WTC11 (cell line): ENCODE results near the gene COMMD4.
"Not testable (repeated sequence)": the region's sequence is repeated elsewhere in the genome, so short reads cannot be mapped to it uniquely, and the experiment has no call there.

Experiments used
- CREB1 ChIP-seq: sonication (generic); formaldehyde crosslinking; IDR thresholded peaks from 2 replicates; pipeline ENCODE4 v1.8.0; 2023; ENCODE audit warnings: mild to moderate bottlenecking, missing genetic modification reagents
- GABPB1 ChIP-seq: sonication (generic); formaldehyde crosslinking; IDR thresholded peaks from 2 replicates; pipeline ENCODE4 v1.8.1; 2023; ENCODE audit warnings: mild to moderate bottlenecking, missing genetic modification reagents
- JUN ChIP-seq: sonication (generic); formaldehyde crosslinking; IDR thresholded peaks from 2 replicates; pipeline ENCODE4 v1.8.0; 2023; ENCODE audit warnings: mild to moderate bottlenecking, missing genetic modification reagents
- SMAD4 ChIP-seq: sonication (generic); formaldehyde crosslinking; IDR thresholded peaks from 2 replicates; pipeline ENCODE4 v1.8.0; 2022; ENCODE audit warnings: mild to moderate bottlenecking, missing genetic modification reagents
- TF ChIP-seq, protein P1 (sequence below): sonication (generic); formaldehyde crosslinking; IDR thresholded peaks from 2 replicates; pipeline ENCODE4 v1.8.1; 2022; ENCODE audit warnings: low read depth, mild to moderate bottlenecking, moderate library complexity, missing genetic modification reagents, borderline replicate concordance
- TF ChIP-seq, protein P2 (sequence below): fragments of 200-600 bp; IDR thresholded peaks from 2 replicates; pipeline ENCODE4 v1.8.0; 2022; ENCODE audit warnings: antibody characterized with exemption
- TF ChIP-seq, protein P3 (sequence below): sonication (generic); formaldehyde crosslinking; IDR thresholded peaks from 2 replicates; pipeline ENCODE4 v1.8.0; 2022; ENCODE audit warnings: mild to moderate bottlenecking, missing genetic modification reagents
- TF ChIP-seq, protein P4 (sequence below): sonication (generic); formaldehyde crosslinking; IDR thresholded peaks from 2 replicates; pipeline ENCODE4 v1.8.1; 2023; ENCODE audit warnings: mild to moderate bottlenecking, moderate library complexity, missing genetic modification reagents
- TF ChIP-seq, protein P5 (sequence below): fragments of 250-450 bp; sonication (Bioruptor Pico); IDR thresholded peaks from 2 replicates; pipeline ENCODE4 v1.9.0; 2021; ENCODE audit warnings: moderate library complexity, mild to moderate bottlenecking, inconsistent platforms, borderline replicate concordance
- TF ChIP-seq, protein P6 (sequence below): sonication (generic); formaldehyde crosslinking; IDR thresholded peaks from 2 replicates; pipeline ENCODE4 v1.8.1; 2022; ENCODE audit warnings: low read depth, missing genetic modification reagents, borderline replicate concordance

DNA sequence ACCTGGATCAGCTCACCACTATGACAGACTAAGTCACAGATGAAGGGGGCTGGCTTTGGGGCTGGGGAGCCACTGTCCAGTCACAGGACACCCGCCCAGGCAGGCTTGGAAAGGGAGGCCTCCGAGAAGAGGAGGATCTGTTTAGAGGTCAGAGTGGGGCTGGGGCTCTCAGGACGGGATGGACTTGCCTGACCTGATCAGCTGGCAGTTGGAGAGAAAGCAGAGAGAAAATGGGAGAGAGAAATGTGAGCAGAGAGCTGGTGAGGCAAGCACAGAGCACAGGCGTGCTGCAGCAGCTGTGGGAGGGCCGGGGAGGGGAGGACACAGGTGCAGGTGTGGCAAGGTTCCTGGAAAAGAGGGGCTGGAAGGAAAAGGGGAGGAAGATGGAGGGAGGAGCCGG lies 35.8 kb upstream of the COMMD4 start:
- TF ChIP-seq, protein P1, sequence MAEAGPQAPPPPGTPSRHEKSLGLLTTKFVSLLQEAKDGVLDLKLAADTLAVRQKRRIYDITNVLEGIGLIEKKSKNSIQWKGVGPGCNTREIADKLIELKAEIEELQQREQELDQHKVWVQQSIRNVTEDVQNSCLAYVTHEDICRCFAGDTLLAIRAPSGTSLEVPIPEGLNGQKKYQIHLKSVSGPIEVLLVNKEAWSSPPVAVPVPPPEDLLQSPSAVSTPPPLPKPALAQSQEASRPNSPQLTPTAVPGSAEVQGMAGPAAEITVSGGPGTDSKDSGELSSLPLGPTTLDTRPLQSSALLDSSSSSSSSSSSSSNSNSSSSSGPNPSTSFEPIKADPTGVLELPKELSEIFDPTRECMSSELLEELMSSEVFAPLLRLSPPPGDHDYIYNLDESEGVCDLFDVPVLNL (CRISPR knock-in tag): not testable (repeated sequence)
- TF ChIP-seq, protein P2, sequence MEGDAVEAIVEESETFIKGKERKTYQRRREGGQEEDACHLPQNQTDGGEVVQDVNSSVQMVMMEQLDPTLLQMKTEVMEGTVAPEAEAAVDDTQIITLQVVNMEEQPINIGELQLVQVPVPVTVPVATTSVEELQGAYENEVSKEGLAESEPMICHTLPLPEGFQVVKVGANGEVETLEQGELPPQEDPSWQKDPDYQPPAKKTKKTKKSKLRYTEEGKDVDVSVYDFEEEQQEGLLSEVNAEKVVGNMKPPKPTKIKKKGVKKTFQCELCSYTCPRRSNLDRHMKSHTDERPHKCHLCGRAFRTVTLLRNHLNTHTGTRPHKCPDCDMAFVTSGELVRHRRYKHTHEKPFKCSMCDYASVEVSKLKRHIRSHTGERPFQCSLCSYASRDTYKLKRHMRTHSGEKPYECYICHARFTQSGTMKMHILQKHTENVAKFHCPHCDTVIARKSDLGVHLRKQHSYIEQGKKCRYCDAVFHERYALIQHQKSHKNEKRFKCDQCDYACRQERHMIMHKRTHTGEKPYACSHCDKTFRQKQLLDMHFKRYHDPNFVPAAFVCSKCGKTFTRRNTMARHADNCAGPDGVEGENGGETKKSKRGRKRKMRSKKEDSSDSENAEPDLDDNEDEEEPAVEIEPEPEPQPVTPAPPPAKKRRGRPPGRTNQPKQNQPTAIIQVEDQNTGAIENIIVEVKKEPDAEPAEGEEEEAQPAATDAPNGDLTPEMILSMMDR: not testable (repeated sequence)
- not testable (repeated sequence) for TF ChIP-seq SMAD4, JUN, CREB1, GABPB1 (CRISPR knock-in tag)
- TF ChIP-seq, protein P3, sequence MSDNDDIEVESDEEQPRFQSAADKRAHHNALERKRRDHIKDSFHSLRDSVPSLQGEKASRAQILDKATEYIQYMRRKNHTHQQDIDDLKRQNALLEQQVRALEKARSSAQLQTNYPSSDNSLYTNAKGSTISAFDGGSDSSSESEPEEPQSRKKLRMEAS (CRISPR knock-in tag): not testable (repeated sequence)
- TF ChIP-seq, protein P4, sequence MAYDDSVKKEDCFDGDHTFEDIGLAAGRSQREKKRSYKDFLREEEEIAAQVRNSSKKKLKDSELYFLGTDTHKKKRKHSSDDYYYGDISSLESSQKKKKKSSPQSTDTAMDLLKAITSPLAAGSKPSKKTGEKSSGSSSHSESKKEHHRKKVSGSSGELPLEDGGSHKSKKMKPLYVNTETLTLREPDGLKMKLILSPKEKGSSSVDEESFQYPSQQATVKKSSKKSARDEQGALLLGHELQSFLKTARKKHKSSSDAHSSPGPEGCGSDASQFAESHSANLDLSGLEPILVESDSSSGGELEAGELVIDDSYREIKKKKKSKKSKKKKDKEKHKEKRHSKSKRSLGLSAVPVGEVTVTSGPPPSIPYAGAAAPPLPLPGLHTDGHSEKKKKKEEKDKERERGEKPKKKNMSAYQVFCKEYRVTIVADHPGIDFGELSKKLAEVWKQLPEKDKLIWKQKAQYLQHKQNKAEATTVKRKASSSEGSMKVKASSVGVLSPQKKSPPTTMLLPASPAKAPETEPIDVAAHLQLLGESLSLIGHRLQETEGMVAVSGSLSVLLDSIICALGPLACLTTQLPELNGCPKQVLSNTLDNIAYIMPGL (CRISPR knock-in tag): not testable (repeated sequence)
- TF ChIP-seq, protein P5, sequence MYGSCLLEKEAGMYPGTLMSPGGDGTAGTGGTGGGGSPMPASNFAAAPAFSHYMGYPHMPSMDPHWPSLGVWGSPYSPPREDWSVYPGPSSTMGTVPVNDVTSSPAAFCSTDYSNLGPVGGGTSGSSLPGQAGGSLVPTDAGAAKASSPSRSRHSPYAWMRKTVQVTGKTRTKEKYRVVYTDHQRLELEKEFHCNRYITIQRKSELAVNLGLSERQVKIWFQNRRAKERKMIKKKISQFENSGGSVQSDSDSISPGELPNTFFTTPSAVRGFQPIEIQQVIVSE (CRISPR knock-in tag): not testable (repeated sequence)
- TF ChIP-seq, protein P6, sequence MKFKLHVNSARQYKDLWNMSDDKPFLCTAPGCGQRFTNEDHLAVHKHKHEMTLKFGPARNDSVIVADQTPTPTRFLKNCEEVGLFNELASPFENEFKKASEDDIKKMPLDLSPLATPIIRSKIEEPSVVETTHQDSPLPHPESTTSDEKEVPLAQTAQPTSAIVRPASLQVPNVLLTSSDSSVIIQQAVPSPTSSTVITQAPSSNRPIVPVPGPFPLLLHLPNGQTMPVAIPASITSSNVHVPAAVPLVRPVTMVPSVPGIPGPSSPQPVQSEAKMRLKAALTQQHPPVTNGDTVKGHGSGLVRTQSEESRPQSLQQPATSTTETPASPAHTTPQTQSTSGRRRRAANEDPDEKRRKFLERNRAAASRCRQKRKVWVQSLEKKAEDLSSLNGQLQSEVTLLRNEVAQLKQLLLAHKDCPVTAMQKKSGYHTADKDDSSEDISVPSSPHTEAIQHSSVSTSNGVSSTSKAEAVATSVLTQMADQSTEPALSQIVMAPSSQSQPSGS (CRISPR knock-in tag): not testable (repeated sequence)
